ENCODE results near the gene IMP4. TPM values are rescaled to one million over a fixed set of nuclear protein-coding genes. Genes with fewer than 3 reads are reported as not detected.

IMP4 gene
- total and polyA plus RNA-seq, 2 of the 8 experiments (the other 6 are each of a cell fraction or from before 2014, with no cell fraction given), result 96.8 to 194 TPM

DNA sequence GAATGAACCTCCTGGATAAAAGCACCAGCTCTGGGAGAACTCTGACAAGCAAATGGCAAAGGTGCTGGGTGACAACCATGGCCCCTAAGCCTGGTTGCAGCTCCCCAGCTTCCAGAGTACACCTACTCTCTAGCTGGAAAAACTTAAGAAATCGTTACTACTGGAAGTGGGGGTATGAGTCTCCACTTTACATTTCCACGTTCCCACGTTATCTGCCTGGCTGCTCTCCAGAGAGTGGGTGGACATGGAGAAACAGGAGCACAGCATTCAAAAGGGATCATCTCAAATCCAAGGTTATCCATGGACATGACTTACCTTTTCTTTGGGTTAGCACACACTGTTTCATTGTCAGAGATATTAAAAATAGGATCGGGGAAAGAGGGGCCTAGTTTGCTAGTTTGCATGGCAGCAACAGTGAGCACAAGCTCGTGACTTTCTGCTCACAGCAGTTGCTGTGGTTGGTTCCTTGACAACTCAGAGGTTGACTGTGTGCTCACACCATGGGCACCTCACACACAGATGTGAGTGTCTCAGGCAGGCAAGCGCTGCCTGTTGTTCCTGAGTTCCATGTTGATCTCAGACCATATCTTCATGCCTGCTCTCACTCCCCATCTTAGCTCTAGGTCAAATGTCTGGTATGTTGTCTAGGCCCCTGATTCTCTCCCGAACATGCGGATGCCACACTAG, 45.7 kb downstream of the IMP4 start (continued):
- TF ChIP-seq, protein P1, sequence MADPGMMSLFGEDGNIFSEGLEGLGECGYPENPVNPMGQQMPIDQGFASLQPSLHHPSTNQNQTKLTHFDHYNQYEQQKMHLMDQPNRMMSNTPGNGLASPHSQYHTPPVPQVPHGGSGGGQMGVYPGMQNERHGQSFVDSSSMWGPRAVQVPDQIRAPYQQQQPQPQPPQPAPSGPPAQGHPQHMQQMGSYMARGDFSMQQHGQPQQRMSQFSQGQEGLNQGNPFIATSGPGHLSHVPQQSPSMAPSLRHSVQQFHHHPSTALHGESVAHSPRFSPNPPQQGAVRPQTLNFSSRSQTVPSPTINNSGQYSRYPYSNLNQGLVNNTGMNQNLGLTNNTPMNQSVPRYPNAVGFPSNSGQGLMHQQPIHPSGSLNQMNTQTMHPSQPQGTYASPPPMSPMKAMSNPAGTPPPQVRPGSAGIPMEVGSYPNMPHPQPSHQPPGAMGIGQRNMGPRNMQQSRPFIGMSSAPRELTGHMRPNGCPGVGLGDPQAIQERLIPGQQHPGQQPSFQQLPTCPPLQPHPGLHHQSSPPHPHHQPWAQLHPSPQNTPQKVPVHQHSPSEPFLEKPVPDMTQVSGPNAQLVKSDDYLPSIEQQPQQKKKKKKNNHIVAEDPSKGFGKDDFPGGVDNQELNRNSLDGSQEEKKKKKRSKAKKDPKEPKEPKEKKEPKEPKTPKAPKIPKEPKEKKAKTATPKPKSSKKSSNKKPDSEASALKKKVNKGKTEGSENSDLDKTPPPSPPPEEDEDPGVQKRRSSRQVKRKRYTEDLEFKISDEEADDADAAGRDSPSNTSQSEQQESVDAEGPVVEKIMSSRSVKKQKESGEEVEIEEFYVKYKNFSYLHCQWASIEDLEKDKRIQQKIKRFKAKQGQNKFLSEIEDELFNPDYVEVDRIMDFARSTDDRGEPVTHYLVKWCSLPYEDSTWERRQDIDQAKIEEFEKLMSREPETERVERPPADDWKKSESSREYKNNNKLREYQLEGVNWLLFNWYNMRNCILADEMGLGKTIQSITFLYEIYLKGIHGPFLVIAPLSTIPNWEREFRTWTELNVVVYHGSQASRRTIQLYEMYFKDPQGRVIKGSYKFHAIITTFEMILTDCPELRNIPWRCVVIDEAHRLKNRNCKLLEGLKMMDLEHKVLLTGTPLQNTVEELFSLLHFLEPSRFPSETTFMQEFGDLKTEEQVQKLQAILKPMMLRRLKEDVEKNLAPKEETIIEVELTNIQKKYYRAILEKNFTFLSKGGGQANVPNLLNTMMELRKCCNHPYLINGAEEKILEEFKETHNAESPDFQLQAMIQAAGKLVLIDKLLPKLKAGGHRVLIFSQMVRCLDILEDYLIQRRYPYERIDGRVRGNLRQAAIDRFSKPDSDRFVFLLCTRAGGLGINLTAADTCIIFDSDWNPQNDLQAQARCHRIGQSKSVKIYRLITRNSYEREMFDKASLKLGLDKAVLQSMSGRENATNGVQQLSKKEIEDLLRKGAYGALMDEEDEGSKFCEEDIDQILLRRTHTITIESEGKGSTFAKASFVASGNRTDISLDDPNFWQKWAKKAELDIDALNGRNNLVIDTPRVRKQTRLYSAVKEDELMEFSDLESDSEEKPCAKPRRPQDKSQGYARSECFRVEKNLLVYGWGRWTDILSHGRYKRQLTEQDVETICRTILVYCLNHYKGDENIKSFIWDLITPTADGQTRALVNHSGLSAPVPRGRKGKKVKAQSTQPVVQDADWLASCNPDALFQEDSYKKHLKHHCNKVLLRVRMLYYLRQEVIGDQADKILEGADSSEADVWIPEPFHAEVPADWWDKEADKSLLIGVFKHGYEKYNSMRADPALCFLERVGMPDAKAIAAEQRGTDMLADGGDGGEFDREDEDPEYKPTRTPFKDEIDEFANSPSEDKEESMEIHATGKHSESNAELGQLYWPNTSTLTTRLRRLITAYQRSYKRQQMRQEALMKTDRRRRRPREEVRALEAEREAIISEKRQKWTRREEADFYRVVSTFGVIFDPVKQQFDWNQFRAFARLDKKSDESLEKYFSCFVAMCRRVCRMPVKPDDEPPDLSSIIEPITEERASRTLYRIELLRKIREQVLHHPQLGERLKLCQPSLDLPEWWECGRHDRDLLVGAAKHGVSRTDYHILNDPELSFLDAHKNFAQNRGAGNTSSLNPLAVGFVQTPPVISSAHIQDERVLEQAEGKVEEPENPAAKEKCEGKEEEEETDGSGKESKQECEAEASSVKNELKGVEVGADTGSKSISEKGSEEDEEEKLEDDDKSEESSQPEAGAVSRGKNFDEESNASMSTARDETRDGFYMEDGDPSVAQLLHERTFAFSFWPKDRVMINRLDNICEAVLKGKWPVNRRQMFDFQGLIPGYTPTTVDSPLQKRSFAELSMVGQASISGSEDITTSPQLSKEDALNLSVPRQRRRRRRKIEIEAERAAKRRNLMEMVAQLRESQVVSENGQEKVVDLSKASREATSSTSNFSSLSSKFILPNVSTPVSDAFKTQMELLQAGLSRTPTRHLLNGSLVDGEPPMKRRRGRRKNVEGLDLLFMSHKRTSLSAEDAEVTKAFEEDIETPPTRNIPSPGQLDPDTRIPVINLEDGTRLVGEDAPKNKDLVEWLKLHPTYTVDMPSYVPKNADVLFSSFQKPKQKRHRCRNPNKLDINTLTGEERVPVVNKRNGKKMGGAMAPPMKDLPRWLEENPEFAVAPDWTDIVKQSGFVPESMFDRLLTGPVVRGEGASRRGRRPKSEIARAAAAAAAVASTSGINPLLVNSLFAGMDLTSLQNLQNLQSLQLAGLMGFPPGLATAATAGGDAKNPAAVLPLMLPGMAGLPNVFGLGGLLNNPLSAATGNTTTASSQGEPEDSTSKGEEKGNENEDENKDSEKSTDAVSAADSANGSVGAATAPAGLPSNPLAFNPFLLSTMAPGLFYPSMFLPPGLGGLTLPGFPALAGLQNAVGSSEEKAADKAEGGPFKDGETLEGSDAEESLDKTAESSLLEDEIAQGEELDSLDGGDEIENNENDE (IDR thresholded peaks at IDR 0.05; ENCODE audit: insufficient replicate concordance, low read length), result no peak
- TF ChIP-seq ASH2L (IDR thresholded peaks at IDR 0.05; ENCODE audit: low read length) (no peak), CHD1 (IDR thresholded peaks at IDR 0.05; ENCODE audit: low read depth, low read length) (no peak), CBX5 (IDR thresholded peaks at IDR 0.05; ENCODE audit: low read depth, low read length) (no peak)
- TF ChIP-seq, protein P2, sequence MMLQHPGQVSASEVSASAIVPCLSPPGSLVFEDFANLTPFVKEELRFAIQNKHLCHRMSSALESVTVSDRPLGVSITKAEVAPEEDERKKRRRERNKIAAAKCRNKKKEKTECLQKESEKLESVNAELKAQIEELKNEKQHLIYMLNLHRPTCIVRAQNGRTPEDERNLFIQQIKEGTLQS (IDR thresholded peaks at IDR 0.05; ENCODE audit: insufficient read depth, low read depth, low read length), result no peak
- TF ChIP-seq, protein P3, sequence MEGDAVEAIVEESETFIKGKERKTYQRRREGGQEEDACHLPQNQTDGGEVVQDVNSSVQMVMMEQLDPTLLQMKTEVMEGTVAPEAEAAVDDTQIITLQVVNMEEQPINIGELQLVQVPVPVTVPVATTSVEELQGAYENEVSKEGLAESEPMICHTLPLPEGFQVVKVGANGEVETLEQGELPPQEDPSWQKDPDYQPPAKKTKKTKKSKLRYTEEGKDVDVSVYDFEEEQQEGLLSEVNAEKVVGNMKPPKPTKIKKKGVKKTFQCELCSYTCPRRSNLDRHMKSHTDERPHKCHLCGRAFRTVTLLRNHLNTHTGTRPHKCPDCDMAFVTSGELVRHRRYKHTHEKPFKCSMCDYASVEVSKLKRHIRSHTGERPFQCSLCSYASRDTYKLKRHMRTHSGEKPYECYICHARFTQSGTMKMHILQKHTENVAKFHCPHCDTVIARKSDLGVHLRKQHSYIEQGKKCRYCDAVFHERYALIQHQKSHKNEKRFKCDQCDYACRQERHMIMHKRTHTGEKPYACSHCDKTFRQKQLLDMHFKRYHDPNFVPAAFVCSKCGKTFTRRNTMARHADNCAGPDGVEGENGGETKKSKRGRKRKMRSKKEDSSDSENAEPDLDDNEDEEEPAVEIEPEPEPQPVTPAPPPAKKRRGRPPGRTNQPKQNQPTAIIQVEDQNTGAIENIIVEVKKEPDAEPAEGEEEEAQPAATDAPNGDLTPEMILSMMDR (IDR thresholded peaks at IDR 0.05; ENCODE audit: control extremely low read depth in 1 of 3, insufficient read depth in 1 of 3, low read depth in 1 of 3, low read length in 3 of 3), result no peak

All from H1 (cell line).